ENCODE data around the gene GFPT2. TPM values are rescaled to one million over a fixed set of nuclear protein-coding genes. Genes with fewer than 3 reads are reported as not detected.

The GFPT2 gene
- total and polyA plus RNA-seq, 2 of the 4 experiments (the other 2 are of a cell fraction), result 20.3 to 20.8 TPM

GRCh38 chr5:180367991-180368390 lies 14.9 kb upstream of the GFPT2 start:
- POLR2A ChIA-PET (ENCODE audit: unreplicated experiment), result no interaction called here
- no peak for ATAC-seq (ENCODE audit: low read depth)
- intact Hi-C loops (cut with micrococcal nuclease), result no loop called here
- H2AK5ac ChIP-seq (ENCODE audit: low read depth, low read length), result no peak overlapping the region
- TF ChIP-seq RFX5 (IDR thresholded peaks at IDR 0.05; ENCODE audit: low read depth, low read length) (no peak), ELK1 (IDR thresholded peaks at IDR 0.05; ENCODE audit: borderline replicate concordance, low read depth, low read length) (no peak), NFE2L2 (IDR thresholded peaks at IDR 0.05; ENCODE audit: low read depth, low read length) (no peak), RAD21 (IDR thresholded peaks at IDR 0.05; ENCODE audit: low read length) (no peak), MAZ (IDR thresholded peaks at IDR 0.05; ENCODE audit: borderline replicate concordance, low read depth, low read length) (no peak), MXI1 (IDR thresholded peaks at IDR 0.05; ENCODE audit: borderline replicate concordance, low read depth, low read length) (no peak), BHLHE40 (IDR thresholded peaks at IDR 0.05; ENCODE audit: low read depth, low read length) (no peak), CTCF (conservative IDR thresholded peaks at IDR 0.05; ENCODE audit: low read depth, low read length) (no peak), RCOR1 (IDR thresholded peaks at IDR 0.05; ENCODE audit: insufficient replicate concordance, low read length) (no peak), CHD1 (IDR thresholded peaks at IDR 0.05; ENCODE audit: low read depth, low read length) (no peak), USF2 (IDR thresholded peaks at IDR 0.05; ENCODE audit: low read depth, low read length) (no peak), SMC3 (IDR thresholded peaks at IDR 0.05; ENCODE audit: low read depth, low read length) (no peak), CEBPB (IDR thresholded peaks at IDR 0.05; ENCODE audit: low read depth, low read length) (no peak), FOS (IDR thresholded peaks at IDR 0.05; ENCODE audit: low read depth, low read length) (no peak), POLR2A (IDR thresholded peaks at IDR 0.05; ENCODE audit: low read depth, low read length) (no peak), MAFK (IDR thresholded peaks at IDR 0.05; ENCODE audit: low read depth, low read length) (no peak)
- no peak overlapping the region for H4K8ac ChIP-seq (ENCODE audit: low read depth in 2 of 2, low read length in 2 of 2)
- no peak overlapping the region for H2BK15ac ChIP-seq (ENCODE audit: low read depth, low read length)
- H4K20me1 ChIP-seq (ENCODE audit: insufficient read depth, low read length), result no peaks in the 10 kb centered on the region
- H3K23ac ChIP-seq (ENCODE audit: low read depth, low read length), result no peak overlapping the region
- CTCF ChIA-PET, result no interaction called here
- dilution Hi-C loops (cut with HindIII; ENCODE audit: low sequenced_read_pairs, unreplicated experiment), result no loop called here
- no peak overlapping the region for H2BK5ac ChIP-seq (ENCODE audit: low read depth, low read length, poor library complexity, severe bottlenecking)
- no peak overlapping the region for H2AFZ ChIP-seq (replicated peaks; ENCODE audit: low read length, poor library complexity)
- no peak overlapping the region for H3K27ac ChIP-seq (ENCODE audit: insufficient read depth, low read length)
- no peaks in the 10 kb centered on the region for H3K79me1 ChIP-seq (ENCODE audit: low read depth in 1 of 2, low read length in 2 of 2)
- no peak overlapping the region for H3K4me3 ChIP-seq (ENCODE audit: insufficient read depth, low read depth, low read length)
- H2BK20ac ChIP-seq (ENCODE audit: low read depth, low read length), result no peak overlapping the region
- no peak overlapping the region for H3K9ac ChIP-seq (ENCODE audit: low read depth, low read length)
- no peaks in the 10 kb centered on the region for H3K4me1 ChIP-seq (ENCODE audit: control insufficient read depth, insufficient read depth, low read length)
- no peaks in the 10 kb centered on the region for H3K9me3 ChIP-seq (ENCODE audit: control insufficient read depth, insufficient read depth, low read length)
- H3K4ac ChIP-seq (ENCODE audit: low read depth, low read length), result no peak overlapping the region
- in situ Hi-C loops (cut with MboI; ENCODE audit: low sequenced_read_pairs), result no loop called here
- no peak overlapping the region for H3K14ac ChIP-seq (replicated peaks; ENCODE audit: low read depth, low read length)
- no peak overlapping the region for H3K4me2 ChIP-seq (ENCODE audit: low read depth, low read length)
- H4K5ac ChIP-seq (ENCODE audit: low read depth, low read length), result no peak overlapping the region
- H3K9me1 ChIP-seq (ENCODE audit: insufficient read depth, low read length), result no peaks in the 10 kb centered on the region
- DNase-seq, result no peak
- no peaks in the 10 kb centered on the region for H3K36me3 ChIP-seq (ENCODE audit: control insufficient read depth, insufficient read depth, low read length)
- no TSS peak for BruUV-seq (replicated peaks)
- H2BK120ac ChIP-seq (ENCODE audit: low read depth, low read length), result no peak overlapping the region
- no peak overlapping the region for H3K56ac ChIP-seq (ENCODE audit: extremely low read depth, insufficient read depth, low read length)
- no peak overlapping the region for H2AK9ac ChIP-seq (replicated peaks; ENCODE audit: low read depth, low read length, poor library complexity)
- H3K18ac ChIP-seq (ENCODE audit: low read depth, low read length), result no peak overlapping the region
- no peak overlapping the region for H4K91ac ChIP-seq (ENCODE audit: insufficient read depth, low read depth, low read length)
- 86% methylated on average over 1 of the region's 4 CpGs; no CpG with 5 or more reads in 1 of the 2 experiments for WGBS, 2 experiments (ENCODE audit: extremely low coverage in 2 of 2, insufficient read length in 1 of 2)
- peaks cover under 1% of the 10 kb centered on the region; the same call in 1 of the 2 replicates for H3K27me3 ChIP-seq (ENCODE audit: control insufficient read depth, insufficient read depth, low read length)

All from IMR-90 (cell line).